Osteoblast (primary cell): Measurements from ENCODE around the gene C19orf67. TPM values are rescaled to one million over a fixed set of nuclear protein-coding genes. Genes with fewer than 3 reads are reported as not detected.

Experiments
- DNase-seq: peaks from one replicate; pipeline ENCODE4 v3.0.0; 2011; ENCODE audit warnings: low spot score, mixed read lengths; ENCODE audit not compliant: insufficient read length; ENCODE audit errors: missing footprints
- H2AFZ ChIP-seq: 2 replicates; pipeline ENCODE4 v1.6.0; 2011; ENCODE audit warnings: mild to moderate bottlenecking, low read length
- H3K27ac ChIP-seq: 2 replicates; pipeline ENCODE4 v1.5.1; 2011; ENCODE audit warnings: mild to moderate bottlenecking, low read depth, low read length, moderate library complexity
- H3K27me3 ChIP-seq: 2 replicates; pipeline ENCODE4 v1.6.0; 2012; ENCODE audit warnings: mild to moderate bottlenecking, control low read depth, inconsistent platforms, low read length, moderate library complexity; ENCODE audit not compliant: insufficient read depth
- H3K36me3 ChIP-seq: 2 replicates; pipeline ENCODE4 v1.5.1; 2011; ENCODE audit warnings: mild to moderate bottlenecking, low read length, control low read depth, moderate library complexity; ENCODE audit not compliant: insufficient read depth
- H3K4me1 ChIP-seq: 2 replicates; pipeline ENCODE4 v1.5.1; 2011; ENCODE audit warnings: mild to moderate bottlenecking, low read length, control low read depth, moderate library complexity; ENCODE audit not compliant: insufficient read depth
- H3K4me2 ChIP-seq: 2 replicates; pipeline ENCODE4 v1.6.0; 2011; ENCODE audit warnings: mild to moderate bottlenecking, low read length; ENCODE audit not compliant: insufficient read depth
- H3K4me3 ChIP-seq: fragments of 200-600 bp; sonication (generic); 3 replicates; pipeline ENCODE4 v1.5.1; 2012; ENCODE audit warnings: mild to moderate bottlenecking, low read length, inconsistent platforms; ENCODE audit not compliant: insufficient read depth
- H3K79me2 ChIP-seq: 2 replicates; pipeline ENCODE4 v1.6.0; 2012; ENCODE audit warnings: mild to moderate bottlenecking, low read length, control low read depth, inconsistent platforms; ENCODE audit not compliant: insufficient read depth
- H3K9me3 ChIP-seq: 2 replicates; pipeline ENCODE4 v1.5.1; 2011; ENCODE audit warnings: low read depth, low read length, control low read depth
- H4K20me1 ChIP-seq: 2 replicates; pipeline ENCODE4 v1.6.0; 2012; ENCODE audit warnings: mild to moderate bottlenecking, low read length, control low read depth; ENCODE audit not compliant: insufficient read depth
- CTCF ChIP-seq: IDR thresholded peaks from 2 replicates; pipeline ENCODE4 v1.5.1; 2011; ENCODE audit warnings: mild to moderate bottlenecking, low read depth, low read length, moderate library complexity; ENCODE audit errors: extremely low read depth
- total RNA-seq: library from RNA; depleted of rRNA; stranded (reverse); fragments of >200 nt; gene quantifications from 2 replicates; pipeline ENCODE4 v1.2.3, GENCODE V29; 2012

Gene C19orf67
- total RNA-seq, 1 donor: not detected

DNA sequence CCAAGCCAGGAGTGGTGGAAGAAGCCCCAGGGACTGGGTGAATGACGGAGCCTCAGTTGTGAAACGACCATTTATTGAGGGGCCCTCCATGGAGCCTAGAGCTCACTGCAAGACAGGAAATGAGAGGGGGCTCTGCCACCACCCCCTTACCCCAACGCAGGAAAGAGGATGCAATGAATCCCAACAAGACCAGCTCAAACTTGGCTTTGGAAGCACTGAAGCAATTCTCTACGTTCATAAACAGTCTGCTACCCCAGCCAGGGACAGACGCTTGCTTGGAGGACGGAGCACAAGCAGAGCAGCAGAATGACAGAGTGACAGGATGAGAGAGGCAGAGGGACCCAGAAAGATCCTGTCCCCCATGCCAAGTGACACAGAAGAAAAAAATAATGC lies 30.9 kb upstream of the C19orf67 start:
- H3K36me3 ChIP-seq: peaks cover 2% of the 10 kb centered on the region
- peak overlapping the region; percentile 84 for H3K4me2 ChIP-seq
- H4K20me1 ChIP-seq: peaks cover 10% of the 10 kb centered on the region
- no peaks in the 10 kb centered on the region for H3K27me3 ChIP-seq
- H3K9me3 ChIP-seq: no peaks in the 10 kb centered on the region
- H3K4me3 ChIP-seq: peak overlapping the region; percentile 91
- H3K27ac ChIP-seq: peak overlapping the region; percentile 40
- no peak for TF ChIP-seq CTCF
- H3K4me1 ChIP-seq: peaks cover 48% of the 10 kb centered on the region
- H2AFZ ChIP-seq: no peak overlapping the region
- DNase-seq: peak; percentile 31
- peaks cover 59% of the 10 kb centered on the region for H3K79me2 ChIP-seq

GRCh38 chr19:14115756-14116155 lies 30.2 kb upstream of the C19orf67 start:
- Histone ChIP-seq H2AFZ (no peak overlapping the region), H3K27ac (peak overlapping the region; percentile 40), H3K4me3 (peak overlapping the region; percentile 91), H3K36me3 (peaks cover 6% of the 10 kb centered on the region), H4K20me1 (peaks cover 10% of the 10 kb centered on the region), H3K9me3 (no peaks in the 10 kb centered on the region), H3K27me3 (no peaks in the 10 kb centered on the region), H3K4me2 (peak overlapping the region; percentile 84), H3K79me2 (peaks cover 65% of the 10 kb centered on the region), H3K4me1 (peaks cover 48% of the 10 kb centered on the region)
- no peak for TF ChIP-seq CTCF
- DNase-seq: peak; percentile 9

DNA sequence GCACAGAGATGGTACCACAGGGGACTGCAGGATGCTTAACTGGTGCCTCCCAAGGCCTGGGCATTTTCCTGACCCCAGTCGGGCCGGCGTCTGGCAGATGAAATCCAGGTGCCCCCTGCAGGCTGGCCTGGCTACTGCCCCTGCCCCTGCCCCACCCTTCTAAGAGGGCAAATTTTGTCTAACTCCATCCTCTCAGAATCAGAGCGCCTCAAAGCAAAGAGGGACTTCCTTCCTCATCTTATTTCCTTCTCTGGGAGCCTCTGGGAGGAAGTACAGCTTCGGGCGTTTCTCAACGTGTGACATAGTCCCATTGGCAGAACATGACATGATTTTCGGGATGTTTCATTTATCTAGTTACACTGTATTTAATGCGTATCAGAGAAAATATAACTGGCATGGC lies 29.3 kb upstream of the C19orf67 start:
- DNase-seq: peak; percentile 92
- peaks cover 74% of the 10 kb centered on the region for H3K79me2 ChIP-seq
- H3K4me3 ChIP-seq: no peak overlapping the region
- H2AFZ ChIP-seq: no peak overlapping the region
- H3K9me3 ChIP-seq: no peaks in the 10 kb centered on the region
- H3K4me2 ChIP-seq: no peak overlapping the region
- peaks cover 6% of the 10 kb centered on the region for H3K36me3 ChIP-seq
- peaks cover 10% of the 10 kb centered on the region for H4K20me1 ChIP-seq
- no peaks in the 10 kb centered on the region for H3K27me3 ChIP-seq
- peaks cover 48% of the 10 kb centered on the region for H3K4me1 ChIP-seq
- peak; percentile 46 for TF ChIP-seq CTCF
- no peak overlapping the region for H3K27ac ChIP-seq

GRCh38 chr19:14114439-14114838 lies 28.9 kb upstream of the C19orf67 start:
- H3K79me2 ChIP-seq: peaks cover 75% of the 10 kb centered on the region
- peaks cover 44% of the 10 kb centered on the region for H3K4me1 ChIP-seq
- H3K4me3 ChIP-seq: no peak overlapping the region
- no peaks in the 10 kb centered on the region for H3K27me3 ChIP-seq
- H4K20me1 ChIP-seq: peaks cover 10% of the 10 kb centered on the region
- H3K4me2 ChIP-seq: no peak overlapping the region
- H3K27ac ChIP-seq: no peak overlapping the region
- peaks cover 6% of the 10 kb centered on the region for H3K36me3 ChIP-seq
- no peak for TF ChIP-seq CTCF
- no peaks in the 10 kb centered on the region for H3K9me3 ChIP-seq
- no peak overlapping the region for H2AFZ ChIP-seq
- no peak for DNase-seq
